HepG2 (cell line): ENCODE measurements around the gene CDYL2. TPM values are rescaled to one million over a fixed set of nuclear protein-coding genes. Genes with fewer than 3 reads are reported as not detected.

Experiments used
- ATAC-seq: fragments of 200-7000 bp; cut with Tn5 transposase; 3 replicates; pipeline ENCODE4 v1.9.1; 2020; ENCODE audit warnings: mild to moderate bottlenecking, moderate library complexity
- BruUV-seq: library from RNA; stranded (reverse); fragments of 400-500 nt; replicated peaks from 2 replicates; lab custom pipeline; 2021; lab: Mats Ljungman, UMichigan
- CTCF ChIA-PET: fragments of 300-600 bp; formaldehyde crosslinking; extraction: SDS; loops from one replicate; lab custom pipeline; 2021; ENCODE audit warnings: low total read pairs, inconsistent platforms, low intra/inter-chr PET ratio; lab: Yijun Ruan, JAX
- POLR2A ChIA-PET: fragments of 350-600 bp; sonication (Branson Sonifier 250); formaldehyde crosslinking; loops from one replicate; lab custom pipeline; 2020; ENCODE audit warnings: antibody characterized with exemption, inconsistent platforms; lab: Yijun Ruan, JAX
- DNase-seq: peaks from one replicate; pipeline ENCODE4 v3.0.0-alpha.2; 2015; ENCODE audit warnings: low spot score
- FAIRE-seq: peaks from 3 replicates; lab custom pipeline; 2011; peaks lifted over from hg19 to GRCh38; lab: Jason Lieb, UNC
- H2AFZ ChIP-seq: one replicate; pipeline ENCODE4 v1.6.1; 2011; ENCODE audit warnings: low read length, inconsistent platforms
- H3K27ac ChIP-seq: fragments of 300-600 bp; 3 replicates; pipeline ENCODE4 v1.8.0; 2011; ENCODE audit warnings: mixed run types, mild to moderate bottlenecking, mixed read lengths, low read length, inconsistent platforms; ENCODE audit not compliant: insufficient read depth; ENCODE audit errors: extremely low read length
- H3K27me3 ChIP-seq, 2 experiments: fragments of 200-600 bp in 1 of 2; 2 replicates in 1 of 2; 3 replicates in 1 of 2; pipeline versions ENCODE4 v1.6.0 to v1.8.0; 2011; ENCODE audit warnings: low read length in 2 of 2, mild to moderate bottlenecking in 2 of 2, moderate library complexity in 2 of 2, inconsistent platforms in 1 of 2; ENCODE audit not compliant: insufficient read depth in 2 of 2, control insufficient read depth in 1 of 2
- H3K36me3 ChIP-seq, 2 experiments: fragments of 200-600 bp in 1 of 2; replicated peaks in 1 of 2; 2 replicates in 1 of 2; 3 replicates in 1 of 2; pipeline versions ENCODE4 v1.5.1 to v1.8.0; 2011; ENCODE audit warnings: low read length in 2 of 2, inconsistent platforms in 1 of 2; ENCODE audit not compliant: insufficient read depth in 2 of 2, control insufficient read depth in 1 of 2
- H3K4me1 ChIP-seq: 2 replicates; pipeline ENCODE4 v1.5.1; 2012; ENCODE audit warnings: low read length, inconsistent platforms; ENCODE audit not compliant: insufficient read depth
- H3K4me2 ChIP-seq: 2 replicates; pipeline ENCODE4 v1.6.0; 2011; ENCODE audit warnings: low read depth, low read length, inconsistent platforms
- H3K4me3 ChIP-seq, 3 experiments: fragments of 200-600 bp in 1 of 3; sonication (generic), shearing (Covaris generic) in 1 of 3; replicated peaks in 1 of 3; 2 replicates each; pipeline ENCODE4 v1.5.1; 2011 to 2016; ENCODE audit warnings: low read length in 3 of 3, inconsistent platforms in 2 of 3, low read depth in 2 of 3, mild to moderate bottlenecking in 2 of 3, control low read depth in 1 of 3, mixed read lengths in 1 of 3; ENCODE audit not compliant: insufficient read depth in 1 of 3
- H3K79me2 ChIP-seq: one replicate; pipeline ENCODE4 v1.6.1; 2011; ENCODE audit warnings: low read length, inconsistent platforms; ENCODE audit not compliant: insufficient read depth
- H3K9ac ChIP-seq: 2 replicates; pipeline ENCODE4 v1.6.0; 2011; ENCODE audit warnings: mild to moderate bottlenecking, low read depth, low read length, inconsistent platforms; ENCODE audit not compliant: insufficient read depth
- H3K9me3 ChIP-seq: 2 replicates; pipeline ENCODE4 v1.5.1; 2012; ENCODE audit warnings: mild to moderate bottlenecking, low read length
- H4K20me1 ChIP-seq: 2 replicates; pipeline ENCODE4 v1.6.0; 2011; ENCODE audit warnings: inconsistent platforms, mild to moderate bottlenecking, low read length, moderate library complexity; ENCODE audit not compliant: insufficient read depth
- ADNP ChIP-seq: sonication (generic); formaldehyde crosslinking; IDR thresholded peaks from 2 replicates; pipeline ENCODE4 v1.4.0; 2020; ENCODE audit warnings: missing genetic modification reagents
- MIER2 ChIP-seq: IDR thresholded peaks from 2 replicates; pipeline ENCODE4 v1.6.1; 2016; ENCODE audit warnings: missing biosample characterization, missing genetic modification reagents
- MNT ChIP-seq: fragments of 450-650 bp; IDR thresholded peaks from 2 replicates; pipeline ENCODE4 v1.6.1; 2016
- PBX2 ChIP-seq: IDR thresholded peaks from 2 replicates; pipeline ENCODE4 v1.6.1; 2016; ENCODE audit warnings: control low read depth
- TRIM24 ChIP-seq: sonication (generic); formaldehyde crosslinking; IDR thresholded peaks from 2 replicates; pipeline ENCODE4 v1.8.0; 2022; ENCODE audit warnings: mild to moderate bottlenecking, missing genetic modification reagents
- ZNF101 ChIP-seq: sonication (generic); formaldehyde crosslinking; IDR thresholded peaks from 2 replicates; pipeline ENCODE4 v1.4.0; 2020; ENCODE audit warnings: mild to moderate bottlenecking, low read depth, missing genetic modification reagents, borderline replicate concordance
- ZNF484 ChIP-seq: sonication (generic); formaldehyde crosslinking; IDR thresholded peaks from 2 replicates; pipeline ENCODE4 v1.5.1; 2020; ENCODE audit warnings: mild to moderate bottlenecking, low read depth, missing genetic modification reagents, borderline replicate concordance
- ZNF580 ChIP-seq: IDR thresholded peaks from 2 replicates; pipeline ENCODE4 v1.6.1; 2016; ENCODE audit warnings: low read depth, borderline replicate concordance
- WGBS: methylation state at CpG from one replicate; pipeline ENCODE4 v1.1.6; 2017; ENCODE audit warnings: low lambda C conversion rate; 5-methylcytosine and 5-hydroxymethylcytosine counted together
- in situ Hi-C: cut with HindIII; loops from 2 replicates; pipeline ENCODE4 v1.10.0; 2017; ENCODE audit warnings: low pct_unique_long_range_greater_than_20kb; ENCODE audit not compliant: extremely low pct_ligation_motif_present
- intact Hi-C: fragments of 100-400 bp; cut with micrococcal nuclease; formaldehyde crosslinking; loops from one replicate; pipeline ENCODE4 v1.10.0; 2022; ENCODE audit not compliant: unreplicated experiment
- polyA plus RNA-seq, 8 experiments: library from polyadenylated mRNA; depleted of rRNA in 3 of 8; stranded (reverse) in 7 of 8; unstranded in 1 of 8; fragments of >200 nt; fragmentation: Illumina TruSeq in 4 of 8; extraction: Trizol in 4 of 8; gene quantifications; 2 replicates each; pipeline versions ENCODE4 v1.2.1 to v1.2.3, GENCODE V29; 2011 to 2016; ENCODE audit warnings: low read depth in 4 of 8, missing spikeins in 1 of 8, mixed read lengths in 1 of 8; ENCODE audit not compliant: insufficient read depth in 1 of 8
- total RNA-seq, 5 experiments: library from RNA; depleted of rRNA; stranded (reverse); fragments of >200 nt; fragmentation: Illumina TruSeq; extraction: Trizol; gene quantifications; 2 replicates each; pipeline ENCODE4 v1.2.3, GENCODE V29; 2016; ENCODE audit warnings: low read depth in 1 of 5

The CDYL2 gene
- total and polyA plus RNA-seq, 2 of the 13 experiments (the other 11 are each of a cell fraction or from before 2014, with no cell fraction given) = 0.07 to 0.35 TPM

- TF ChIP-seq PBX2 (CRISPR knock-in tag) (no peak), ADNP (CRISPR knock-in tag) (no peak), MIER2 (CRISPR knock-in tag) (no peak), TRIM24 (no peak)
Measured at GRCh38 chr16:80707686-80708085, 96.7 kb downstream of the CDYL2 start (continued).

GRCh38 chr16:80705596-80705995 is 98.8 kb downstream of the CDYL2 start:
- no peak overlapping the region for H3K4me2 ChIP-seq
- no peak for TF ChIP-seq ZNF101
- H3K27ac ChIP-seq = no peak overlapping the region
- peaks cover 9% of the 10 kb centered on the region; the same call in 1 of the 2 replicates for H3K9me3 ChIP-seq
- 31% methylated on average over 2 of the region's 2 CpGs for WGBS
- H3K4me1 ChIP-seq = no peaks in the 10 kb centered on the region
- in situ Hi-C loops (no loop called here), intact Hi-C loops (no loop called here)
- H3K4me3 ChIP-seq = no peak overlapping the region
- FAIRE-seq (no peak), DNase-seq (no peak), ATAC-seq (no peak)
- no peak overlapping the region for H2AFZ ChIP-seq
- no peaks in the 10 kb centered on the region for H3K79me2 ChIP-seq
- no peak overlapping the region for H3K9ac ChIP-seq
- POLR2A ChIA-PET = no interaction called here
- H3K27me3 ChIP-seq = no peaks in the 10 kb centered on the region
- CTCF ChIA-PET = no interaction called here
- no peaks in the 10 kb centered on the region for H4K20me1 ChIP-seq
- no peaks in the 10 kb centered on the region for H3K36me3 ChIP-seq
- BruUV-seq = no TSS peak

- POLR2A ChIA-PET = no interaction called here
- Histone ChIP-seq H3K4me1 (no peaks in the 10 kb centered on the region), H3K27me3 (no peaks in the 10 kb centered on the region), H3K4me3 (no peak overlapping the region), H4K20me1 (no peaks in the 10 kb centered on the region), H3K79me2 (no peaks in the 10 kb centered on the region), H3K4me2 (no peak overlapping the region), H3K9me3 (peaks cover 9% of the 10 kb centered on the region; the same call in 1 of the 2 replicates), H3K27ac (no peak overlapping the region), H2AFZ (no peak overlapping the region), H3K9ac (no peak overlapping the region), H3K36me3 (no peaks in the 10 kb centered on the region)
- ATAC-seq = no peak
- BruUV-seq = no TSS peak
- CTCF ChIA-PET = no interaction called here
- intact Hi-C loops (no loop called here), in situ Hi-C loops (no loop called here)
- TF ChIP-seq ZNF580 (CRISPR knock-in tag) = no peak
- no peak for TF ChIP-seq ZNF484
- 0 out of 2 replicates have a peak, but pooled peaks have one; percentile 11 for TF ChIP-seq MNT
- DNase-seq = no peak
- FAIRE-seq = no peak
- 41% methylated on average over 6 of the region's 9 CpGs for WGBS
Measured at GRCh38 chr16:80704751-80705505, 99.5 kb downstream of the CDYL2 start.
